DND-41 (cell line): ENCODE results near the gene PLAAT5.

Experiments used
- CTCF ChIP-seq: IDR thresholded peaks from 2 replicates; pipeline ENCODE4 v1.5.1; 2012; ENCODE audit warnings: borderline replicate concordance, low read length, moderate library complexity, mild to moderate bottlenecking; ENCODE audit not compliant: poor library complexity, severe bottlenecking; ENCODE audit errors: extremely low read depth
- EZH2 ChIP-seq: IDR thresholded peaks from 3 replicates; pipeline ENCODE4 v1.6.1; 2012; ENCODE audit warnings: borderline replicate concordance, low read depth, mild to moderate bottlenecking, moderate library complexity, low read length, inconsistent platforms; ENCODE audit not compliant: severe bottlenecking

- TF ChIP-seq CTCF (no peak), EZH2 (no peak)
These were observed 47.3 kb downstream of the PLAAT5 start for GRCh38 chr11:63443714-63444113.
